Limb (tissue), 2 donors: ENCODE results near the gene KRT37.

Source experiments
- DNase-seq, 2 donors: peaks; one replicate each; pipeline ENCODE4 v3.0.0-alpha.2; 2016; ENCODE audit errors: extremely low spot score in 2 of 2

KRT37 gene

GRCh38 chr17:41424111-41424635, at the start of gene KRT37:
TSS of gene KRT37 (minus strand) at chr17:41424585. CDS start at chr17:41424523, 62 bp downstream.
- DNase-seq = no peak

- DNase-seq = no peak
Measured at GRCh38 chr17:41468346-41468745, 44.0 kb upstream of the KRT37 start.

GRCh38 chr17:41467561-41467960, 43.2 kb upstream of the KRT37 start:
- DNase-seq = no peak

GRCh38 chr17:41466988-41467387, 42.6 kb upstream of the KRT37 start, which contains the start of gene KRT32:
TSS of gene KRT32 (minus strand) at chr17:41467386. CDS start at chr17:41467325, 61 bp downstream.
- no peak for DNase-seq

- DNase-seq = no peak
Measured at GRCh38 chr17:41464682-41465081, 40.3 kb upstream of the KRT37 start.

- no peak for DNase-seq
Measured at GRCh38 chr17:41464173-41464572, 39.8 kb upstream of the KRT37 start.

GRCh38 chr17:41463746-41464145, 39.4 kb upstream of the KRT37 start:
- DNase-seq = no peak

- DNase-seq = no peak
Measured at GRCh38 chr17:41462705-41463104, 38.3 kb upstream of the KRT37 start.

GRCh38 chr17:41457676-41458075, 33.3 kb upstream of the KRT37 start:
- no peak for DNase-seq

- no peak for DNase-seq
Measured at GRCh38 chr17:41456204-41456603, 31.8 kb upstream of the KRT37 start.

GRCh38 chr17:41455236-41455635, 30.9 kb upstream of the KRT37 start:
- no peak for DNase-seq

- DNase-seq = no peak
Measured at GRCh38 chr17:41453066-41453465, 28.7 kb upstream of the KRT37 start.

- no peak for DNase-seq
Measured at GRCh38 chr17:41452281-41452680, 27.9 kb upstream of the KRT37 start.

GRCh38 chr17:41451154-41451728, 26.9 kb upstream of the KRT37 start:
- no peak for DNase-seq

- DNase-seq = no peak
Measured at GRCh38 chr17:41449008-41449407, 24.6 kb upstream of the KRT37 start.

- DNase-seq = no peak
Measured at GRCh38 chr17:41448506-41448905, 24.1 kb upstream of the KRT37 start.

- DNase-seq = no peak
Measured at GRCh38 chr17:41446806-41447205, 22.4 kb upstream of the KRT37 start.

- no peak for DNase-seq
Measured at GRCh38 chr17:41444640-41445039, 20.3 kb upstream of the KRT37 start.

- no peak for DNase-seq
Measured at GRCh38 chr17:41444186-41444585, 19.8 kb upstream of the KRT37 start.

- DNase-seq = no peak
Measured at GRCh38 chr17:41442739-41443138, 18.4 kb upstream of the KRT37 start.

GRCh38 chr17:41440531-41441033, 16.2 kb upstream of the KRT37 start, which contains the start of gene KRT38:
TSS of gene KRT38 (minus strand) at chr17:41440983. CDS start at chr17:41440921, 62 bp downstream.
- no peak for DNase-seq

GRCh38 chr17:41439375-41439774, 15.0 kb upstream of the KRT37 start:
- DNase-seq = no peak

- DNase-seq = no peak
Measured at GRCh38 chr17:41437769-41438168, 13.4 kb upstream of the KRT37 start.
